ENCODE measurements around the gene CTSW. TPM values are rescaled to one million over a fixed set of nuclear protein-coding genes. Genes with fewer than 3 reads are reported as not detected.

Gene CTSW
- total and polyA plus RNA-seq, 2 of the 4 experiments (the other 2 are of a cell fraction) = 0.07 to 0.18 TPM

GRCh38 chr11:65849366-65849765, 30.3 kb upstream of the CTSW start:
- in situ Hi-C loops (cut with MboI; ENCODE audit: low sequenced_read_pairs) = no loop called here

More at GRCh38 chr11:65849366-65849765, 30.3 kb upstream of the CTSW start:
- H4K91ac ChIP-seq (ENCODE audit: insufficient read depth, low read depth, low read length) = no peak overlapping the region
- peaks cover 44% of the 10 kb centered on the region for H4K20me1 ChIP-seq (ENCODE audit: insufficient read depth, low read length)
- H3K4me2 ChIP-seq (ENCODE audit: low read depth, low read length) = no peak overlapping the region
- 70% methylated on average over 3 of the region's 8 CpGs; no CpG with 5 or more reads in 1 of the 2 experiments for WGBS, 2 experiments (ENCODE audit: extremely low coverage in 2 of 2, insufficient read length in 1 of 2)
- H2BK15ac ChIP-seq (ENCODE audit: low read depth, low read length) = no peak overlapping the region
- peak overlapping the region; percentile 76 for H2AK9ac ChIP-seq (replicated peaks; ENCODE audit: low read depth, low read length, poor library complexity)
- dilution Hi-C loops (cut with HindIII; ENCODE audit: low sequenced_read_pairs, unreplicated experiment) (no loop called here), intact Hi-C loops (cut with micrococcal nuclease) (no loop called here)
- H2AFZ ChIP-seq (replicated peaks; ENCODE audit: low read length, poor library complexity) = no peak overlapping the region
- H2BK5ac ChIP-seq (ENCODE audit: low read depth, low read length, poor library complexity, severe bottlenecking) = no peak overlapping the region
- H4K8ac ChIP-seq (ENCODE audit: low read depth in 2 of 2, low read length in 2 of 2) = no peak overlapping the region
- no peak overlapping the region for H2AK5ac ChIP-seq (ENCODE audit: low read depth, low read length)
- ChIA-PET POLR2A (ENCODE audit: unreplicated experiment) (no interaction called here), CTCF (interaction anchor here (0.5 kb wide), 1 partner anchor 32 kb away, joined by 5 read pairs; no protein-coding TSS in a partner anchor)
- H2BK20ac ChIP-seq (ENCODE audit: low read depth, low read length) = no peak overlapping the region
- DNase-seq (no peak), ATAC-seq (ENCODE audit: low read depth) (no peak)
- no peak overlapping the region for H3K18ac ChIP-seq (ENCODE audit: low read depth, low read length)
- H3K36me3 ChIP-seq (ENCODE audit: control insufficient read depth, insufficient read depth, low read length) = peaks cover 37% of the 10 kb centered on the region
- no TSS peak for BruUV-seq (replicated peaks)
- H2BK120ac ChIP-seq (ENCODE audit: low read depth, low read length) = no peak overlapping the region
- no peak overlapping the region for H4K5ac ChIP-seq (ENCODE audit: low read depth, low read length)
- H3K9me1 ChIP-seq (ENCODE audit: insufficient read depth, low read length) = peaks cover 16% of the 10 kb centered on the region; the same call in 1 of the 2 replicates
- H3K23ac ChIP-seq (ENCODE audit: low read depth, low read length) = no peak overlapping the region; the same call in 1 of the 2 replicates
- no peak overlapping the region for H3K27ac ChIP-seq (ENCODE audit: insufficient read depth, low read length)
- peaks cover 15 to 33% of the 10 kb centered on the region in 2 experiments for H3K79me1 ChIP-seq (ENCODE audit: low read depth in 1 of 2, low read length in 2 of 2)
- H3K4me1 ChIP-seq (ENCODE audit: control insufficient read depth, insufficient read depth, low read length) = no peaks in the 10 kb centered on the region; the same call in 1 of the 2 replicates
- TF ChIP-seq SMC3 (IDR thresholded peaks at IDR 0.05; ENCODE audit: low read depth, low read length) = no peak
- no peak for TF ChIP-seq CEBPB (IDR thresholded peaks at IDR 0.05; ENCODE audit: low read depth, low read length)
- TF ChIP-seq, protein P1, sequence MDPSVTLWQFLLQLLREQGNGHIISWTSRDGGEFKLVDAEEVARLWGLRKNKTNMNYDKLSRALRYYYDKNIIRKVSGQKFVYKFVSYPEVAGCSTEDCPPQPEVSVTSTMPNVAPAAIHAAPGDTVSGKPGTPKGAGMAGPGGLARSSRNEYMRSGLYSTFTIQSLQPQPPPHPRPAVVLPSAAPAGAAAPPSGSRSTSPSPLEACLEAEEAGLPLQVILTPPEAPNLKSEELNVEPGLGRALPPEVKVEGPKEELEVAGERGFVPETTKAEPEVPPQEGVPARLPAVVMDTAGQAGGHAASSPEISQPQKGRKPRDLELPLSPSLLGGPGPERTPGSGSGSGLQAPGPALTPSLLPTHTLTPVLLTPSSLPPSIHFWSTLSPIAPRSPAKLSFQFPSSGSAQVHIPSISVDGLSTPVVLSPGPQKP (IDR thresholded peaks at IDR 0.05; ENCODE audit: borderline replicate concordance, low read depth, low read length) = no peak
- TF ChIP-seq MAFK (IDR thresholded peaks at IDR 0.05; ENCODE audit: low read depth, low read length) = no peak
- TF ChIP-seq NFE2L2 (IDR thresholded peaks at IDR 0.05; ENCODE audit: low read depth, low read length) = no peak
- no peak overlapping the region for H3K4me3 ChIP-seq (ENCODE audit: insufficient read depth, low read depth, low read length)
- no peak overlapping the region for H3K9ac ChIP-seq (ENCODE audit: low read depth, low read length)
- peak overlapping the region; percentile 35; the same call in 1 of the 2 replicates for H3K4ac ChIP-seq (ENCODE audit: low read depth, low read length)
- no peaks in the 10 kb centered on the region for H3K27me3 ChIP-seq (ENCODE audit: control insufficient read depth, insufficient read depth, low read length)
- H3K14ac ChIP-seq (replicated peaks; ENCODE audit: low read depth, low read length) = no peak overlapping the region
- H3K9me3 ChIP-seq (ENCODE audit: control insufficient read depth, insufficient read depth, low read length) = no peaks in the 10 kb centered on the region
- H3K56ac ChIP-seq (ENCODE audit: extremely low read depth, insufficient read depth, low read length) = no peak overlapping the region

Data from IMR-90 (cell line).